Neural cell (in vitro differentiated cells): ENCODE measurements around the gene SLC8A3.

Experiments
- CTCF ChIP-seq: fragments of 450-650 bp; IDR thresholded peaks from 2 replicates; pipeline ENCODE4 v1.5.1; 2014; ENCODE audit warnings: antibody characterized with exemption, mild to moderate bottlenecking, moderate library complexity; ENCODE audit not compliant: poor library complexity, severe bottlenecking
- EP300 ChIP-seq: fragments of 450-650 bp; conservative IDR thresholded peaks from 2 replicates; pipeline ENCODE4 v1.6.1; 2014; ENCODE audit warnings: antibody characterized with exemption, mild to moderate bottlenecking, moderate library complexity; ENCODE audit not compliant: poor library complexity, severe bottlenecking
- EZH2 ChIP-seq: fragments of 200-600, 300-800 bp; shearing (Covaris generic), sonication (generic); IDR thresholded peaks from 2 replicates; pipeline ENCODE4 v1.6.1; 2014; ENCODE audit warnings: antibody characterized with exemption, low read length, borderline replicate concordance, mild to moderate bottlenecking; ENCODE audit not compliant: insufficient read depth, poor library complexity, severe bottlenecking
- POLR2AphosphoS5 ChIP-seq: IDR thresholded peaks from 2 replicates; pipeline ENCODE4 v1.6.1; 2012
- SMC3 ChIP-seq: fragments of 450-650 bp; conservative IDR thresholded peaks from 2 replicates; pipeline ENCODE4 v1.6.1; 2014; ENCODE audit warnings: antibody characterized with exemption, mild to moderate bottlenecking, moderate library complexity; ENCODE audit not compliant: poor library complexity
- TAF1 ChIP-seq: IDR thresholded peaks from 2 replicates; pipeline ENCODE4 v1.6.1; 2012; ENCODE audit warnings: low read depth
- TF ChIP-seq, protein P1 (sequence below): IDR thresholded peaks from 2 replicates; pipeline ENCODE4 v1.6.1; 2012; ENCODE audit warnings: borderline replicate concordance

- TF ChIP-seq CTCF (no peak), POLR2AphosphoS5 (no peak), EP300 (no peak), EZH2 (no peak), TAF1 (no peak), SMC3 (no peak)
- TF ChIP-seq, protein P1, sequence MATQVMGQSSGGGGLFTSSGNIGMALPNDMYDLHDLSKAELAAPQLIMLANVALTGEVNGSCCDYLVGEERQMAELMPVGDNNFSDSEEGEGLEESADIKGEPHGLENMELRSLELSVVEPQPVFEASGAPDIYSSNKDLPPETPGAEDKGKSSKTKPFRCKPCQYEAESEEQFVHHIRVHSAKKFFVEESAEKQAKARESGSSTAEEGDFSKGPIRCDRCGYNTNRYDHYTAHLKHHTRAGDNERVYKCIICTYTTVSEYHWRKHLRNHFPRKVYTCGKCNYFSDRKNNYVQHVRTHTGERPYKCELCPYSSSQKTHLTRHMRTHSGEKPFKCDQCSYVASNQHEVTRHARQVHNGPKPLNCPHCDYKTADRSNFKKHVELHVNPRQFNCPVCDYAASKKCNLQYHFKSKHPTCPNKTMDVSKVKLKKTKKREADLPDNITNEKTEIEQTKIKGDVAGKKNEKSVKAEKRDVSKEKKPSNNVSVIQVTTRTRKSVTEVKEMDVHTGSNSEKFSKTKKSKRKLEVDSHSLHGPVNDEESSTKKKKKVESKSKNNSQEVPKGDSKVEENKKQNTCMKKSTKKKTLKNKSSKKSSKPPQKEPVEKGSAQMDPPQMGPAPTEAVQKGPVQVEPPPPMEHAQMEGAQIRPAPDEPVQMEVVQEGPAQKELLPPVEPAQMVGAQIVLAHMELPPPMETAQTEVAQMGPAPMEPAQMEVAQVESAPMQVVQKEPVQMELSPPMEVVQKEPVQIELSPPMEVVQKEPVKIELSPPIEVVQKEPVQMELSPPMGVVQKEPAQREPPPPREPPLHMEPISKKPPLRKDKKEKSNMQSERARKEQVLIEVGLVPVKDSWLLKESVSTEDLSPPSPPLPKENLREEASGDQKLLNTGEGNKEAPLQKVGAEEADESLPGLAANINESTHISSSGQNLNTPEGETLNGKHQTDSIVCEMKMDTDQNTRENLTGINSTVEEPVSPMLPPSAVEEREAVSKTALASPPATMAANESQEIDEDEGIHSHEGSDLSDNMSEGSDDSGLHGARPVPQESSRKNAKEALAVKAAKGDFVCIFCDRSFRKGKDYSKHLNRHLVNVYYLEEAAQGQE = no peak
Observed at GRCh38 chr14:70032447-70032846, 156.3 kb downstream of the SLC8A3 start.
